AG09309 (cell line): Measurements from ENCODE around the gene PDK4.

Experiments used
- DNase-seq: peaks from one replicate; pipeline ENCODE4 v3.0.0-alpha.2; 2010; ENCODE audit warnings: low read depth
- H3K4me3 ChIP-seq: 2 replicates; pipeline ENCODE4 v1.5.1; 2011; ENCODE audit warnings: mild to moderate bottlenecking, low read depth, low read length, moderate library complexity; ENCODE audit not compliant: control insufficient read depth
- TF ChIP-seq, protein P1 (sequence below): IDR thresholded peaks from 2 replicates; pipeline ENCODE4 v1.5.1; 2011; ENCODE audit warnings: mild to moderate bottlenecking, low read depth, low read length, inconsistent platforms; ENCODE audit not compliant: insufficient read depth, control insufficient read depth; ENCODE audit errors: missing control alignments

Gene PDK4

DNA sequence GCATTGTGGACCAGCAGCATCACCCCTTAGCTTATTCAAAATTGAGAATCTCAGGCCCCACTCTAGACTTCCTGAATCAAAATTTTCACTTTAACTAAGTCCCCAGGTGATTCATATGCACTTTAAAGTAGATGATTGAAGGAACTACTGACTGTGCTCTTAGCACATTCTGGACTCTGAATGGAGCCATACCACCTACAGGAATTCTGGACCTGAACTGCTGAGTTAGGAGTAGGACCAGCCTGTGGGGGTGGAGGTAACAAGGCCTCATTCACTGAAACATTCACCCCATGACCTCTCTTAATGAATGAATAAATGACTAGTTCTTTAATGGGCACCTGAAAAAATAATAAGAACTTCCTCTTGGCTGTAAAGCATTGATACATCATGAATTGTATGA lies 7.3 kb downstream of the PDK4 start:
- TF ChIP-seq, protein P1, sequence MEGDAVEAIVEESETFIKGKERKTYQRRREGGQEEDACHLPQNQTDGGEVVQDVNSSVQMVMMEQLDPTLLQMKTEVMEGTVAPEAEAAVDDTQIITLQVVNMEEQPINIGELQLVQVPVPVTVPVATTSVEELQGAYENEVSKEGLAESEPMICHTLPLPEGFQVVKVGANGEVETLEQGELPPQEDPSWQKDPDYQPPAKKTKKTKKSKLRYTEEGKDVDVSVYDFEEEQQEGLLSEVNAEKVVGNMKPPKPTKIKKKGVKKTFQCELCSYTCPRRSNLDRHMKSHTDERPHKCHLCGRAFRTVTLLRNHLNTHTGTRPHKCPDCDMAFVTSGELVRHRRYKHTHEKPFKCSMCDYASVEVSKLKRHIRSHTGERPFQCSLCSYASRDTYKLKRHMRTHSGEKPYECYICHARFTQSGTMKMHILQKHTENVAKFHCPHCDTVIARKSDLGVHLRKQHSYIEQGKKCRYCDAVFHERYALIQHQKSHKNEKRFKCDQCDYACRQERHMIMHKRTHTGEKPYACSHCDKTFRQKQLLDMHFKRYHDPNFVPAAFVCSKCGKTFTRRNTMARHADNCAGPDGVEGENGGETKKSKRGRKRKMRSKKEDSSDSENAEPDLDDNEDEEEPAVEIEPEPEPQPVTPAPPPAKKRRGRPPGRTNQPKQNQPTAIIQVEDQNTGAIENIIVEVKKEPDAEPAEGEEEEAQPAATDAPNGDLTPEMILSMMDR: no peak
- DNase-seq: no peak
- no peak overlapping the region for H3K4me3 ChIP-seq

DNA sequence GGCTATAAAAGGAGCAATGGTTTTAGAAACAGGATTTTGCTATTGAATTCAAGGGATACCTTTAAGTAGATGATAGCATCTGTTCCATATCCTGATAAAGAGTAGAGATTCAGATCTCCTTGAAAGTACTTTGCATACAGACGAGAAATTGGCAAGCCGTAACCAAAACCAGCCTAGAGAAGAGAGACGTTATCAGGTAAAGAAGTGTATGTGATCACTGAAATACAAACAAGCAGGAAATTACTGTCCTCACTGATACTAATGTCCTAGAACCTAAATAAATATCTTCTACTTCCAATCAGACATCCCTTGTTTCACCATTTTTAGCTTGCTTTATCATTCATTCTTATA lies 9.4 kb downstream of the PDK4 start:
- TF ChIP-seq, protein P1: no peak
- no peak for DNase-seq
- no peak overlapping the region for H3K4me3 ChIP-seq

DNA sequence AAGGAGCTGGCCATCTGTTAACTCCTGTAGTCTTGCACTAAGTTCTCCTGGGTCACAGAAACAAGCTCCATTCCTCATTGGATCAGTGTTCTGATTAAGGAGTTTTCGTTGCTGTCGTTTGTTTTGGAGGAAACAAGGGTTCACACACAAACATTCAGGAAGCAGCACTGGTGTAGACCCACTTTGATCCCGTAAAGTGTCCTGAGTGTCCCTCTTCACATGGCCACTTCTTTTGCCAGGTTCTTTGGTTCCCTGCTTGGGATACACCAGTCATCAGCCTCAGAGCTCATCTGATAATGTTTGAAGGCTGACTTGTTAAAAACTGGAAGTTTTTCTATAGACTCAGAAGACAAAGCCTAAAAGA lies 10.9 kb downstream of the PDK4 start:
- DNase-seq: no peak
- no peak overlapping the region for H3K4me3 ChIP-seq
- TF ChIP-seq, protein P1: no peak

DNA sequence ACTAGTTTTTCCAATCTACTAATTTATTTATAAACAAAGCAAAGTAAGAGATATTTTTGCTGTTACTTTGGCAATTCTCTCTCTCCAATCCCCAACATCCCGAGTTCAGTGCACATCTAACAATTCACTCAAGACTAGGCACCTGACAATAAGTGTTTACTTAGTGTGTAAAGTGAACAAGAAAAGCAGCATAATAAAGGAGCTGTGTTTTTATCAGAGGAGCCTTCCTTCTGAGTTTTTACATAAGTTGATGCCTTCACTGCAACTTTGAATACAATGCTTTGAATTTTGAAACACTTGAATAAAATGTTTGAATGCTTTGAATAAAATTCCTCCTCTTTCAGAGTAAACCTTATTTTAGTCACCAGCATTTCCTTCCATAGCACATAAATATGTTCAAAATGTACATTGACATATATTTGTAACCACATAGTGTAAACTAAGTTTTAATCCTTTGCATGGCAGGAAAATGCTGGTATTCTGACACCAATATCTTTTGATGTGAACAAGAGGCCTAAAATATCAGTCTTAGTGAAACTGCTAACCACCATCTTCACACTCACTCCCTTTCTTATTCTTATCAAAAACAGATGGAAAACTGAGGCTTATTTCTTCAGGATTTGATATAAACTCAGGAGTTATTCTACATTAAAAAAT lies 11.4 kb downstream of the PDK4 start:
- TF ChIP-seq, protein P1: no peak
- no peak for DNase-seq
- no peak overlapping the region for H3K4me3 ChIP-seq

DNA sequence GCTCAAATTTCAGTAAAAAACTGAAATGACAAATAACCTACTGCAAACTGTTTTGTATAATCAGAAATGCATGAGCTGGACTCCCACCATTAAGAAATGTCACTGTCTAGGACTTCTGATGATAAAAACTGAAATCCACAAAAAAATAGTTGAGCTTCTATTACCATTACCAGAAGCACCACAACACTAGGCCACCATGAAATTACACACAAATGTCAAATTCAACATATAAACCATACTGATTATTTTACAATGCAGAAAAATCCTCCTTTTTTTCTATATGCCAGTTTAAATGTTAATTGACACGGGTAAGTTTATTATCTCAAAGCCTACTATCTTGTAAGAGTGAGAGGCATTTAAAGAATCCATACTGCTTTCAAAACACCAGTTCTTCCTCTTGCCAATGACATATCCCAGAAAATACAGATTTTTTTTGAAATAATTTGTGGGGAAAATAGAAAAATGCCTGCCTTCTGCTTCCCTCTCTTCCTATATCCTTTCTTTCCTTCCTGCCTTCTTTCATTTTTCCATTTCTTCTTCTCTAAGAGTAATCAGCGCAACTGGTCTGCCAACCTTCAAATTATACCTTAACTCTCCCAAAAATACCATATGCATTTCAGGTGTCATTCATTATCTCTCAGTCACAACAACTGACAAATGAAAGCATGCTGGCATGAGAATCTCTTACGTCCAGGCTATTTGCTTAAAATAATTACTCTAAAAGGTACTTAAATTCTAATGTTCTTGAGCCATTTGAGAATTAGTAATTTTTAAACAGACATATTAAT lies 12.3 kb downstream of the PDK4 start:
- DNase-seq: no peak
- TF ChIP-seq, protein P1: no peak

DNA sequence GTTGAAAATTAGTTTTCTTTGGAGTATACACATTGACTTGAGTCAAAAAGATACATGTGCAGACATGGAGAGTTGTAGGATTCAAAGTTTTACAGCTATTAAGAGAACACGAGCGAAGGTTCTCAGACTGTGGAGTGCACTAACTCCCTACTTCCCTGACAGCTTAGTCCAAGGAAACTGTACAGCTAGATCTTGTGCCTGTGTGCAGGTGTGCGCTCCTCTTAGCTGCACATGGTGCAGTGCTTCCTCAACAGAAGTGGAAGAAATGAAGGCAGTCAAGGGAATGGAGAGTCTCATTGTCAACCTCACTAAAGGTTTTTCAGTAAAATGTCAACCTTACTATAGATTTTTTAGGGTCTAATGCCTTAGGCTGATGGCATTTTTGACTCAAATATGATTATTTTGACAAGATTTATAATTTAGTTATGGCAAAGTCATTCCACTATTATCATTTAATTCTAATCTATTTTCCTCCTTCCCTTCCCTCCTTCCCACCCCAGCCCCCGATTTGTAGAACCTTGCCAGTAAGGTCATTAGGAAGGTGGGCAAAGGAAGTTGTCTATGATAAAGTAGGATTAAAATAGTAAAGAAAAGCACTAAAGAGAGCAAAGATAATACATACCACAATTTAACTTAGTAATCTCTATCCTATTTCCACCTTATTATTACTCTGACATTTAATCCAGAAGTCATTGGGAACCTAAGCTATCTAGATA lies 13.6 kb downstream of the PDK4 start:
- TF ChIP-seq, protein P1: no peak
- no peak for DNase-seq
- H3K4me3 ChIP-seq: no peak overlapping the region

More for the DNA sequence above, 12.3 kb downstream of the PDK4 start:
- H3K4me3 ChIP-seq: no peak overlapping the region
